Skin epidermis (tissue), 12 donors: ENCODE measurements around the gene PLEKHA7.
"Not testable (repeated sequence)": the region's sequence is repeated elsewhere in the genome, so short reads cannot be mapped to it uniquely, and the experiment has no call there.

Experiments
- H3K27ac ChIP-seq, 21 experiments: fragments of 200-600 bp; sonication (generic) in 11 of 21; one replicate each; pipeline ENCODE4 v1.5.0; 2020; ENCODE audit warnings: mild to moderate bottlenecking in 3 of 21, inconsistent platforms in 2 of 21, moderate library complexity in 2 of 21
- H3K4me3 ChIP-seq, 7 experiments: fragments of 200-600 bp; sonication (generic) in 2 of 7; one replicate each; pipeline ENCODE4 v1.5.0; 2020; ENCODE audit warnings: inconsistent platforms in 2 of 7, mild to moderate bottlenecking in 2 of 7, moderate library complexity in 1 of 7

The PLEKHA7 gene

DNA sequence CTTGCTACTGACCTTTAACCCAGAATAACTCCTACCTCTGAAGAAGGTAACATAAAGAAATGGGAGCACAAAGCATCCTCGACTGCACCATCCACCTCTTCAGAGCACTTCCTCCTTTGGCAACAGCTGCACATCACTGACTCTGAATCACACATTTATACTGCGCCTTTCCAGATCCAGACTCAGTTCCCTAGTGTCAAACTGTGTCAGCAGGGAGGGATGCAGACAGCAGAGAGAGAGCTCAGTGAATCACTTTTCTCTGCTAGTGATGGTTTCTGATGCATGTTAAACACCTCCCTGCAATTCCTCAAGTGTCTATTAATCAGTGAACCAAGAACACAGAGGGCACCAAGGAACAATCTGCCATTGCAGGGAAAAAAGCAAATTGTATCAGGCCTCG, 118.9 kb downstream of the PLEKHA7 start:
- Histone ChIP-seq H3K4me3 (no peak overlapping the region), H3K27ac (no peak overlapping the region)

DNA sequence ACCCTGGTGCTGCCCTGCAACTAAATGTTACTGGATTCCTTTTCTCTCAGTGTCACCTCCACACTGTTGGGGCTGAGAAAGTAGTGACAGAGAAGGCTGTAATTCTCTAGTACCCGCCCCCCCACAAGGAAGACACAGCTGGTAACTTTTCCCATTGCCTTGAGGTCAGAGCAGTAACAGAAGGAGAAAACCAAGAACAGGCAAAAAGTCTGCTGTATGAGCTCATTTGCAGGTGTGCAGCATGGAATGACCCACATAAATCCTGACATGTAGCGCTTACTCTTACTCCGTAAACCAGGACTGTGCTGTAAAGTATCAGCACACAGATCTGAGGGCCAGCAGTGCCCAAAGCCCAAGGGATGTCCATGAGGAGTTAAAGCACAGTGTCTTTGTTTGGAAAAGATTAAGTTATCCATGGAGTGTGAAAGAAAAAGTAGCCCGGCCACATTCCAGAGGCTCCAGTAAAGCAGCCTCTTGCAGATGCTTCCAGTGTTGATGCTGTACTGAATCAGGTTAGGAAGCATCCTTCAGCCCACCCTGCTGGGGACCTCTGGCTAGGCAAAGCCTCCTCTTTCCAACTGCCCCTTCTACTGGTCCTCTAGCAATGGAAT, 120.7 kb downstream of the PLEKHA7 start:
- H3K27ac ChIP-seq, result no peak overlapping the region
- H3K4me3 ChIP-seq, result no peak overlapping the region

- Histone ChIP-seq H3K4me3 (no peak overlapping the region), H3K27ac (no peak overlapping the region)
Observed at GRCh38 chr11:16891964-16892363, 122.2 kb downstream of the PLEKHA7 start.

GRCh38 chr11:16891165-16891564, 123.0 kb downstream of the PLEKHA7 start:
- no peak overlapping the region for H3K4me3 ChIP-seq
- no peak overlapping the region for H3K27ac ChIP-seq

DNA sequence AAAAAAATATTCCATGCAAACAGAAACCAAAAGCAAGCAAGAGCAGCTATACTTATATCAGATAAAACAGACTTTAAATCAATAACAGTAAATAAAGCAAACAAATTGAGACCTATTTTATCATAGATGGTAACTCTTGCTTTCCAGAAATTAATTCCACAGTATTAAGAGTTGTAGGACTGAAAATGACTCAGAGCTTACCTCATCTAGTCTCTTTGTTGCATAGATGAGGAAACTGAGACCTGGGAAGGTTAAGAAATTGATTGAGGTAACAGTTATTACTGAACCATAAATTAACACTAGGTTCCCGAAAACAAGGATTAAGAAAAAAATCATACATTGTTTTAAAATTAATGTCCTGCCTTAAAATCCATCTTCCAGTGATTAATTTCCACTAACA, 123.8 kb downstream of the PLEKHA7 start:
- H3K27ac ChIP-seq, result no peak overlapping the region
- H3K4me3 ChIP-seq, result no peak overlapping the region

GRCh38 chr11:16889905-16890304, 124.3 kb downstream of the PLEKHA7 start:
- no peak overlapping the region for H3K27ac ChIP-seq

DNA sequence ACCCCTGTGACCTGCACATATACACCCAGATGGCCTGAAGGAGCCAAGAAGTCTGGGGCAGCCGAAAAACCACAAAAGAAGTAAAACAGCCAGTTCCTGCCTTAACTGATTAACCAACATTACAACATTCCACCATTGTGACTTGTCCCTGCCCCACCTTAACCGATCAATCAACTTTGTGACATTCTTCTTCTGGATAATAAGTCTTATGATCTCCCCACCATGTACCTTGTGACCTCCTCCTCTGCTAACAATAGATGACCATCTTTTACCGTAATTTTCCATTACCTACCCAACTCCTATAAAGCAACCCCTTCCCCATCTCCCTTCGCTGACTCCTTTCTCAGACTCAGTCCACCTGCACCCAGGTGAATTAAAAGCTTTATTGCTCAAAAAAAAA, 125.2 kb downstream of the PLEKHA7 start:
- not testable (repeated sequence) for H3K27ac ChIP-seq, H3K4me3 ChIP-seq

More at GRCh38 chr11:16889905-16890304, 124.3 kb downstream of the PLEKHA7 start:
- no peak overlapping the region for H3K4me3 ChIP-seq

DNA sequence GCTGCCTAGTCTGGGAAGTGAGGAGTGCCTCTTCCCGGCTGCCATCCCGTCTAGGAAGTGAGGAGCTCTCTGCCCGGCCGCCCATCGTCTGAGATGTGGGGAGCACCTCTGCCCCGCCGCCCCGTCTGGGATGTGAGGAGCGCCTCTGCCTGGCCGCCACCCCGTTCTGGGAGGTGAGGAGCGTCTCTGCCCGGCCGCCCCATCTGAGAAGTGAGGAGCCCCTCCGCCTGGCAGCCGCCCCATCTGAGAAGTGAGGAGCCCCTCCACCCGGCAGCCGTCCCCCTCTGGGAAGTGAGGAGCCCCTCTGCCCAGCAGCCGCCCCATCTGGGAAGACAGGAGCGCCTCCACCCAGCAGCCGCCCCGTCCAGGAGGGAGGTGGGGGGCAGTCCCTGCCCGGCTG, 126.3 kb downstream of the PLEKHA7 start:
- H3K27ac ChIP-seq, H3K4me3 ChIP-seq: not testable (repeated sequence)

GRCh38 chr11:16883174-16883573, 131.0 kb downstream of the PLEKHA7 start:
- H3K27ac ChIP-seq, result peak overlapping the region in 8 of 21 experiments; percentile 38 to 75 (median 62)
- no peak overlapping the region for H3K4me3 ChIP-seq

- peak overlapping the region in 18 of 21 experiments; percentile 1 to 75 (median 53) for H3K27ac ChIP-seq
- H3K4me3 ChIP-seq, result no peak overlapping the region
Observed at GRCh38 chr11:16881766-16882165, 132.4 kb downstream of the PLEKHA7 start.

DNA sequence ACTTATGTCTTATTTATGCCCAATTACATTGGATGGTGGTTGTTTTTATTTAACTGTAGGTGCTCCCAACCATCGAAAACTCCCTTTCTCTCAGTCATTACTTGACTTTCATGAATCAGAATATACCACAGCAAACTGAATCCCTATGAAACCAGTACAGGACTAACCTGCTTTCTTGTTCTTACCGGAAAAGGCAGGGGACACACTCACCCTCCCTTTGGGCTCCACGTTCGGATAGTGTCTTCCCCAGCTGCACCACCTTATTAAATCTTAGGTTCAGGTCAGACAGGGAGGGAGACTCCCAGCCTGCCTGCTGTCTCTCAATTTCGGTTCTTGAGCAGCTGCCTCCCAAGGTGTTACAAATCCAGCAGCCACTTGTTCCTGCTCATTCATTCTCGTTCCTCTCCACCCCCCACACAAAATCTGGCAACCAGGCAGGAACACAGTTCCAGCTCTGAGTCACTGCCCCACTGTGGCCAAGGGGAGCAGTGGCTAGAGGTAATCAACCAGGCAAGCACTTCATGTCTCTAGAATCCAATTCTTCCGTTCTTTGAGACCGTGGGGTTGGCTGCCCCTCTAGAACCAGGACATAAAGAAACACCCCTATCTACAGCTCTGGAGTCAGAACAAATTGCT, 133.0 kb downstream of the PLEKHA7 start:
- peak overlapping the region in 18 of 21 experiments; percentile 1 to 83 (median 56) for H3K27ac ChIP-seq
- peak overlapping the region in 2 of 7 experiments; percentile 8 to 19 for H3K4me3 ChIP-seq

DNA sequence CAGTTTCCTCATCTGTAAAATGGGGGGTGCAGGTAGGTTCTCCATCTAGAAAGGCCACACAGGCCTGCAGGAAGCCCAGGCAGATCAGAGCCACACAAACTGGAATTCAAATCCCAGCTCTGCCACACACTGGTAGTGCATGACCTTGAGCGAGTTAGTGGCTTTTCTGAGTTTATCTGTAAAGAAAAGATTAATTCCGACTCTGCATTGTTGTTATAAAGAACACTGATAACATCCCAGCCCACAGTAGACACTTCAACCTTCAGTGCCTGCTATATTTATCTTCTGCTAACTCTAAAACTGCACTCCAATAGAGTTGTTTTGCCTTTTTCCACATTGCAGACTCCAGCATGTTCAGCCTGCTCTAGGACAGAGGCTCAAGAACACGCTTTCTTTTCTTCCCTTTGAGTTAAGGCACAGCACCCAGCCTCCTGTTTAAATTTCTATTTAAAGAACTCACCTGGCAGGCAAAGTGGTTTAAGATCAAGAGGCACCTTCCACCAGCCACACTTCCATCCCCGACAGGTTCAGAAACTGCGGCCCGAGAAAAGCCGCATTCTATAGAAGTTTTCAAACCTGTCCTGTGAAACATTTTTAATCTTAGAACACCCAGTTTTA, 133.9 kb downstream of the PLEKHA7 start:
- peak overlapping the region in 19 of 21 experiments; percentile 3 to 83 (median 55) for H3K27ac ChIP-seq
- H3K4me3 ChIP-seq, result peak overlapping the region in 2 of 7 experiments; percentile 8 to 19

DNA sequence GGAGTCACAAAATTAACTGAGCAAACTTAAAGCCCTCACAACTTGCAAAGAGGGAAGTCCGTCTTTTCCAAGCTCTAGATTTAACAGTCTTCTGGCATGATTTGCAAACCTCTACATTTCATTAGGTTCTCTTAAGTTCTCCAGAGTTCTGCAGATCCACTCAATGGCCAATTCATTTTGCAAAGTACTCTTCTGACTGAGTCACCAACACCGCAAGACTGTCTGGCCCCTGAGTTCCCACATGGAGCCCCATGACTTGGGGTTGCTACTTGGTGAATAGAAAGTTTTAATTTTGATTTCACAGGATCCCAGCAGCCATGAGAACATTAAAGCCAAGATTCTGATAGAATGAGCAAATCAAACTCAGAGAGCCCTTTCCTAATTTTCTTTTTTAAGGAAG, 134.5 kb downstream of the PLEKHA7 start:
- H3K4me3 ChIP-seq, result no peak overlapping the region
- H3K27ac ChIP-seq, result peak overlapping the region in 15 of 21 experiments; percentile 3 to 83 (median 58)

DNA sequence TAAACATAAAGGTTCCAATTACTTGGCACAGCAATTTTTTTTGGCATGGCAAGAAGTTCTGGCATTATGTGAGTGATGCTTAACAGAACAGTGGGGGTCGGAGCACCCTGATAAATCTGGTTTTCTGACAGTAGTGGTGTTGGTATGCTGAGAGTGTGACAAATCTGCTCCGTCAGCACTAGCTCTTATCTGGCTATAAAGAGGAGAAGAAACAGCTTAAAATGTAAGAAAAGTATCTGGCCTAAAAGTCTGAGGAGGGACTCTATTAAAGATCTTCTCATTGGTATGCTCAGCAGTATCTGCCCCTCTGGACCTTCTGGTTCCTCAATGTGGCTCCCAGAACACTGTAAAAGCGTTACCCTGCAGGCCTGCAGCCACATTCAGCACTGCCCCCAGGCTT, 137.4 kb downstream of the PLEKHA7 start:
- Histone ChIP-seq H3K27ac (peak overlapping the region in 15 of 21 experiments; percentile 3 to 87 (median 78)), H3K4me3 (no peak overlapping the region)

DNA sequence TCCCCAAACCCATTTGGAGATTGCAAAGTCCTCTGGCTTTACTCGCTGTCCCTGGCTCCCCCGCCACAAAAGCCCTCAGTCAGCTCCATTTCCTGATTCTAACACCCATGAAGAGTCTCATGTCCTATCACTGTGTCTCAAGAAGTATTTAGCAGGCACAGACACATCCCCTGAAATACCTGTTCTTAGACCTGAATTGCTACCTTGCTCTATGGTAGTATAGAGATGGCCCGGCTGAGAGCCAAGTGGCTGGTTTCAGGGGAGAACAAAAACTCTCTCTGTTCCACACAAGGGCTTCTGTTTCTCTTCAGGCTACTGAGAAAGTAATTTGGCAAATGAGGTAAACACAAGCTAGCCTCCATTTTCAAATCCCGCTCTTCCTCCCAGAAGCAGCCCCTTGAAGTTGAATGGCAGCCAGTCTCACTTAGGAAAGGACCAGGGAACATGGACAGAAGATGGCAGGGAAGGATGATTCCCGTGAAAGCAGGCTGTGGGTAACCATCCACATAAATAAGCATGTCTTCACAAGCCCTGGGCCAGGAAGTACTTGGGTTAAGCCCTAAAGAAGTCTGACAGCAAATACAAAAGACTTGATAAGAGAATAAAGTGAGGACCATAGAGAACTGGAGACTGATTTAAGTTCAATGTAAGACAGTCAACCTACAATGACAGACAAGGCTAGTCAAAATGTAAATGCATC, 138.0 kb downstream of the PLEKHA7 start:
- peak overlapping the region in 19 of 21 experiments; percentile 9 to 87 (median 78) for H3K27ac ChIP-seq
- H3K4me3 ChIP-seq, result no peak overlapping the region

- Histone ChIP-seq H3K27ac (peak overlapping the region in 4 of 21 experiments; percentile 45 to 87 (median 79)), H3K4me3 (no peak overlapping the region)
Observed at GRCh38 chr11:16874275-16874975, 139.8 kb downstream of the PLEKHA7 start.

- H3K27ac ChIP-seq, result no peak overlapping the region
Observed at GRCh38 chr11:16873289-16873688, 140.9 kb downstream of the PLEKHA7 start.

DNA sequence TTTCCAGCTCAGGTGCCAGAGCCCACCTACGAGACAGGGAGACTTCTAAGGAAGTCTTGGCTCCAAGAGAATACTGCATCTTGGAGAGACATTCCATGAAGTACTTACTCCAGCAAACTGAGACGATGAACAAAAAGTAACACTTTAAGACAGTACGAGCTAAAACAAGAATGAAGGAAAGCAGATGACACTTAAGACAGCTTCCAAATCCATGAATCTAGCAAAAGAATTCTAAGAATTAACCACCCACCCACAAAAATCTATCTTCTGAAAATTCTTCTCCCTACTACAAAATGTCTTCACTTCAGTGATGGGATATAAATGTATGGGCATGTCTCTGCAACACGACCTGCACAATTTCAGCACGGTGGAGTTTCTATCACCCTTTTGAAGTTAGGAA, 142.8 kb downstream of the PLEKHA7 start:
- no peak overlapping the region for H3K4me3 ChIP-seq
- H3K27ac ChIP-seq, result peak overlapping the region in 1 of 21 experiments; percentile 47

More at GRCh38 chr11:16873289-16873688, 140.9 kb downstream of the PLEKHA7 start:
- H3K4me3 ChIP-seq, result no peak overlapping the region

DNA sequence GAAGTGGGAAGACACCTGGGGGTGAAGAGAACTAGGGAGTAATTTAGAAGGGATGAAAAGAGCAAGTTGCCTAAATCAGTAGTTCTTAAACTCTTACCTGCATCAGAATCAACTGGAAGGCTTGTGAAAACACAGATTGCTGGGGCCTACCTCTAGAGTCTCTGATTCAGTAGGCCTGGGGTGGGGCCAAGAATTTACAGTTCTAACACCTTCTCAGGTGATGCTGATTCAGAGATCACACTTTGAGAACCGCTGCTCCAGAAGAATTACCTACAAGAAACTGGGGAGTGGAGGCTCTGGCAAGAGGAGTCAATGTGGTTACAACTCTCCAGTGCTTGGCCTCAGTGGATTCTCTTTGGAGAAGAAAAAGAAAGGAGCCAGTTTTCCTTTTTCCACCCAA, 147.1 kb downstream of the PLEKHA7 start:
- no peak overlapping the region for H3K4me3 ChIP-seq
- H3K27ac ChIP-seq, result peak overlapping the region in 1 of 21 experiments; percentile 19

DNA sequence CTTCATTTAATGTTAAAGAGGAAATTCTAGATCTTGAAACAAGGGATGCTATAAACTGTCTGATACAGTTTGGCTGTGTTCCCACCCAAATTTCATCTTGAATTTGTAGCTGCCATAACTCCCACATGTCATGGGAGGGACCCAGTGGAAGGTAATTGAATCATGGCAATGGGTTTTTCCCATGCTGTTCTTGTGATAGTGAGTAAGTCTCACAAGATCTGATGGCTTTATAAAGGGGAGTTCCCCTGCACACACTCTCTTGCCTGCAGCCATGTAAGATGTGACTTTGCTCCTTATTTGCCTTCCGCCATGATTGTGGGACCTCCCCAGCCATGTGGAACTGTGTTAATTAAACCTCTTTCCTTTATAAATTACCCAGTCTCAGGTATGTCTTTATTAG, 149.8 kb downstream of the PLEKHA7 start:
- peak overlapping the region in 1 of 21 experiments; percentile 79 for H3K27ac ChIP-seq

More for the DNA sequence above, 149.8 kb downstream of the PLEKHA7 start:
- H3K4me3 ChIP-seq, result not testable (repeated sequence)
